Endothelial cell of umbilical vein (primary cell): ENCODE data around the gene NSL1. TPM values are rescaled to one million over a fixed set of nuclear protein-coding genes. Genes with fewer than 3 reads are reported as not detected.

Source experiments
- BruUV-seq: library from RNA; stranded (reverse); fragments of 400-500 nt; replicated peaks from 2 replicates; lab custom pipeline; 2021; lab: Mats Ljungman, UMichigan
- CTCF ChIA-PET: fragments of 300-600, 350-600 bp; sonication (Branson Sonifier 250); formaldehyde crosslinking; loops from one replicate; lab custom pipeline; 2021; ENCODE audit warnings: antibody characterized with exemption, inconsistent platforms; lab: Charles Lee
- POLR2A ChIA-PET: fragments of 300-600, 350-600 bp; sonication (Branson Sonifier 250); formaldehyde crosslinking; loops from one replicate; lab custom pipeline; 2021; ENCODE audit warnings: antibody characterized with exemption, inconsistent platforms; lab: Charles Lee
- DNase-seq: peaks from one replicate; pipeline ENCODE4 v3.0.0-alpha.2; 2011; ENCODE audit warnings: low read depth, low spot score
- FAIRE-seq: peaks from 2 replicates; lab custom pipeline; 2011; peaks lifted over from hg19 to GRCh38; lab: Jason Lieb, UNC
- H2AFZ ChIP-seq: 2 replicates; pipeline ENCODE4 v1.6.0; 2012; ENCODE audit warnings: low read depth, low read length, control low read depth, inconsistent platforms
- H3K27ac ChIP-seq: 2 replicates; pipeline ENCODE4 v1.5.1; 2011; ENCODE audit warnings: low read depth, mild to moderate bottlenecking, control low read depth, low read length, moderate library complexity; ENCODE audit not compliant: insufficient read depth
- H3K27me3 ChIP-seq, 2 experiments: 2 replicates each; pipeline versions ENCODE4 v1.6.0 to v1.6.1; 2011; ENCODE audit warnings: low read length in 2 of 2, mixed read lengths in 1 of 2; ENCODE audit not compliant: control insufficient read depth in 2 of 2, insufficient read depth in 2 of 2
- H3K36me3 ChIP-seq, 2 experiments: 2 replicates in 1 of 2; 3 replicates in 1 of 2; pipeline ENCODE4 v1.5.1; 2011; ENCODE audit warnings: low read length in 2 of 2, mild to moderate bottlenecking in 1 of 2, moderate library complexity in 1 of 2; ENCODE audit not compliant: control insufficient read depth in 2 of 2, insufficient read depth in 2 of 2; ENCODE audit errors: extremely low read depth in 1 of 2
- H3K4me1 ChIP-seq: 3 replicates; pipeline ENCODE4 v1.5.1; 2011; ENCODE audit warnings: mild to moderate bottlenecking, low read length; ENCODE audit not compliant: control insufficient read depth, insufficient read depth; ENCODE audit errors: extremely low read depth
- H3K4me2 ChIP-seq: 2 replicates; pipeline ENCODE4 v1.6.1; 2011; ENCODE audit warnings: low read length, control low read depth, mixed read lengths; ENCODE audit not compliant: insufficient read depth
- H3K4me3 ChIP-seq, 3 experiments: fragments of 200-600 bp in 1 of 3; sonication (generic), shearing (Covaris generic) in 1 of 3; replicated peaks in 1 of 3; 2 replicates each; pipeline ENCODE4 v1.5.1; 2011 to 2016; ENCODE audit warnings: control low read depth in 3 of 3, low read length in 3 of 3, mild to moderate bottlenecking in 2 of 3, inconsistent platforms in 1 of 3, low read depth in 1 of 3, moderate library complexity in 1 of 3; ENCODE audit not compliant: insufficient read depth in 1 of 3
- H3K79me2 ChIP-seq: 2 replicates; pipeline ENCODE4 v1.6.0; 2012; ENCODE audit warnings: low read length, inconsistent platforms; ENCODE audit not compliant: control insufficient read depth, insufficient read depth
- H3K9ac ChIP-seq: replicated peaks from 2 replicates; pipeline ENCODE3; 2011; ENCODE audit warnings: low read length, control low read depth; ENCODE audit not compliant: insufficient read depth; ENCODE audit errors: extremely low read depth
- H3K9me1 ChIP-seq: replicated peaks from 3 replicates; pipeline ENCODE4 v1.6.0; 2011; ENCODE audit warnings: mild to moderate bottlenecking, low read length; ENCODE audit not compliant: control insufficient read depth, insufficient read depth; ENCODE audit errors: extremely low read depth
- H3K9me3 ChIP-seq: replicated peaks from 2 replicates; pipeline ENCODE4 v1.5.1; 2012; ENCODE audit warnings: low read length, inconsistent platforms; ENCODE audit not compliant: control insufficient read depth, insufficient read depth
- H4K20me1 ChIP-seq: replicated peaks from 2 replicates; pipeline ENCODE3; 2011; ENCODE audit warnings: mild to moderate bottlenecking, low read length; ENCODE audit not compliant: control insufficient read depth, insufficient read depth; ENCODE audit errors: extremely low read depth
- EZH2 ChIP-seq: IDR thresholded peaks from 2 replicates; pipeline ENCODE4 v1.6.1; 2012; ENCODE audit warnings: borderline replicate concordance, low read depth, mild to moderate bottlenecking, moderate library complexity, low read length, inconsistent platforms; ENCODE audit not compliant: severe bottlenecking
- FOS ChIP-seq: IDR thresholded peaks from 2 replicates; pipeline ENCODE4 v1.6.1; 2011; ENCODE audit warnings: mild to moderate bottlenecking, low read length, moderate library complexity, borderline replicate concordance; ENCODE audit not compliant: insufficient read depth
- GATA2 ChIP-seq: IDR thresholded peaks from 2 replicates; pipeline ENCODE4 v1.7.0; 2011; ENCODE audit warnings: low read depth, mild to moderate bottlenecking, moderate library complexity, mixed read lengths, low read length; ENCODE audit not compliant: insufficient read length, insufficient read depth
- JUN ChIP-seq: IDR thresholded peaks from 2 replicates; pipeline ENCODE4 v1.6.1; 2011; ENCODE audit warnings: borderline replicate concordance, low read depth; ENCODE audit not compliant: insufficient read length, insufficient read depth
- MYC ChIP-seq: IDR thresholded peaks from one replicate; pipeline ENCODE4 v1.6.1; 2011; ENCODE audit warnings: mild to moderate bottlenecking, low read depth, low read length
- POLR2A ChIP-seq: IDR thresholded peaks from 2 replicates; pipeline ENCODE4 v1.6.1; 2012; ENCODE audit warnings: low read depth, mild to moderate bottlenecking, control low read depth, low read length
- POLR2AphosphoS5 ChIP-seq: IDR thresholded peaks from 2 replicates; pipeline ENCODE4 v1.6.1; 2012; ENCODE audit warnings: low read depth, mild to moderate bottlenecking, control low read depth, low read length, moderate library complexity; ENCODE audit not compliant: insufficient read depth
- dilution Hi-C: fragments of 300-500 bp; cut with MboI; formaldehyde crosslinking; loops from one replicate; pipeline ENCODE4 v1.15.0; 2019; ENCODE audit warnings: low sequenced_read_pairs; ENCODE audit not compliant: extremely low pct_ligation_motif_present
- intact Hi-C: fragments of 100-400 bp; cut with micrococcal nuclease; formaldehyde crosslinking; loops from one replicate; pipeline ENCODE4 v1.10.0; 2022
- polyA plus RNA-seq, 4 experiments: library from polyadenylated mRNA; depleted of rRNA in 3 of 4; stranded (reverse) in 3 of 4; unstranded in 1 of 4; fragments of >200 nt; gene quantifications; 2 replicates each; pipeline versions ENCODE4 v1.2.1 to v1.2.3, GENCODE V29; 2011 to 2012; ENCODE audit warnings: missing spikeins in 1 of 4
- total RNA-seq: library from RNA; stranded (reverse); gene quantifications from 2 replicates; pipeline ENCODE4 v1.2.3, GENCODE V29; 2021
- TF ChIP-seq, protein P1 (sequence below), 2 donors: IDR thresholded peaks; 1 replicate in 1 of 2; 2 replicates in 1 of 2; pipeline ENCODE4 v1.5.1; 2011; ENCODE audit warnings: low read length in 2 of 2, mild to moderate bottlenecking in 2 of 2, moderate library complexity in 2 of 2, control low read depth in 1 of 2, inconsistent platforms in 1 of 2, low read depth in 1 of 2; ENCODE audit not compliant: insufficient read depth in 1 of 2; ENCODE audit errors: extremely low read depth in 1 of 2
- TF ChIP-seq, protein P2 (sequence below): IDR thresholded peaks from 2 replicates; pipeline ENCODE4 v1.6.1; 2011; ENCODE audit not compliant: insufficient read depth, insufficient read length

The NSL1 gene
- total and polyA plus RNA-seq, 2 donors (not counting 3 experiments of a cell fraction or from before 2014, with no cell fraction given): 15.5 to 30.2 TPM

DNA sequence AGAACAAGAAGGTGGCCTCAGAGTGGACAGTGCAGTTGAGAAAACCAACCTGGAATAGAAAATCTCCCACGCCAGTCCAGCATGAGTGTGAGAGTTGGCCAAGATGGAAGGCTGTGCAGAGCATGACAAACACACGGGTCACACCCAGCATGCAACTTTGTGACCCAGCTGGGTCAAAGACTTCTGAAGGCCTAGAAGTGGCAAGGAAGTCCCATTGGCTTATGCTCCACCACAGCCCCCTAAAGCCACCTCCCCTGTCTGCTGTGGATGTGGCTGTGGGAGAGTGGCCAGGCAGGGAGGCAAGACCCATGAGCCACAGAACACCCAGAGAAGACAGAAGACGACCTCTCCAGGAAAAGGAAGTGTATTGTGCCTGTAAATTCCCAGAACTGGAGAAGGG lies 105.5 kb downstream of the NSL1 start:
- ChIA-PET POLR2A (no interaction called here), CTCF (interaction anchor here (1.8 kb wide), 1 partner anchor 21 kb away, joined by 4 read pairs; no protein-coding TSS in a partner anchor)
- Histone ChIP-seq H3K9me3 (no peaks in the 10 kb centered on the region), H3K4me3 (no peak overlapping the region), H3K79me2 (no peaks in the 10 kb centered on the region), H3K27me3 (peaks cover 11 to 34% of the 10 kb centered on the region in 2 experiments), H3K9me1 (no peaks in the 10 kb centered on the region), H3K4me2 (no peak overlapping the region), H3K9ac (no peak overlapping the region), H3K27ac (no peak overlapping the region), H3K36me3 (no peaks in the 10 kb centered on the region), H3K4me1 (no peaks in the 10 kb centered on the region), H2AFZ (no peak overlapping the region), H4K20me1 (no peaks in the 10 kb centered on the region)
- no peak for TF ChIP-seq GATA2
- no peak for TF ChIP-seq JUN
- no peak for TF ChIP-seq POLR2A
- TF ChIP-seq MYC: no peak
- TF ChIP-seq FOS: no peak
- TF ChIP-seq POLR2AphosphoS5: no peak
- TF ChIP-seq, protein P1, sequence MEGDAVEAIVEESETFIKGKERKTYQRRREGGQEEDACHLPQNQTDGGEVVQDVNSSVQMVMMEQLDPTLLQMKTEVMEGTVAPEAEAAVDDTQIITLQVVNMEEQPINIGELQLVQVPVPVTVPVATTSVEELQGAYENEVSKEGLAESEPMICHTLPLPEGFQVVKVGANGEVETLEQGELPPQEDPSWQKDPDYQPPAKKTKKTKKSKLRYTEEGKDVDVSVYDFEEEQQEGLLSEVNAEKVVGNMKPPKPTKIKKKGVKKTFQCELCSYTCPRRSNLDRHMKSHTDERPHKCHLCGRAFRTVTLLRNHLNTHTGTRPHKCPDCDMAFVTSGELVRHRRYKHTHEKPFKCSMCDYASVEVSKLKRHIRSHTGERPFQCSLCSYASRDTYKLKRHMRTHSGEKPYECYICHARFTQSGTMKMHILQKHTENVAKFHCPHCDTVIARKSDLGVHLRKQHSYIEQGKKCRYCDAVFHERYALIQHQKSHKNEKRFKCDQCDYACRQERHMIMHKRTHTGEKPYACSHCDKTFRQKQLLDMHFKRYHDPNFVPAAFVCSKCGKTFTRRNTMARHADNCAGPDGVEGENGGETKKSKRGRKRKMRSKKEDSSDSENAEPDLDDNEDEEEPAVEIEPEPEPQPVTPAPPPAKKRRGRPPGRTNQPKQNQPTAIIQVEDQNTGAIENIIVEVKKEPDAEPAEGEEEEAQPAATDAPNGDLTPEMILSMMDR (IDR thresholded peaks at IDR 0.05; ENCODE audit: extremely low read depth in 1 of 2, insufficient read depth in 1 of 2, low read depth in 1 of 2, low read length in 2 of 2): no peak
- no peak for TF ChIP-seq EZH2
- TF ChIP-seq, protein P2, sequence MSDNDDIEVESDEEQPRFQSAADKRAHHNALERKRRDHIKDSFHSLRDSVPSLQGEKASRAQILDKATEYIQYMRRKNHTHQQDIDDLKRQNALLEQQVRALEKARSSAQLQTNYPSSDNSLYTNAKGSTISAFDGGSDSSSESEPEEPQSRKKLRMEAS: no peak
- dilution Hi-C loops: no loop called here
- no peak for FAIRE-seq
- no peak for DNase-seq
- no TSS peak for BruUV-seq
- intact Hi-C loops: no loop called here
